Liver (tissue), 9 donors: Measurements from ENCODE around the gene EVC2. TPM values are rescaled to one million over a fixed set of nuclear protein-coding genes. Genes with fewer than 3 reads are reported as not detected.

Source experiments
- DNase-seq: peaks from one replicate; pipeline ENCODE4 v3.0.0-alpha.2; 2017; ENCODE audit warnings: low spot score
- H3K27ac ChIP-seq, 2 donors: one replicate each; pipeline ENCODE4 v1.7.0; 2013; ENCODE audit warnings: inconsistent platforms in 2 of 2, low read length in 2 of 2, control low read depth in 1 of 2, low read depth in 1 of 2, mild to moderate bottlenecking in 1 of 2
- H3K27me3 ChIP-seq, 4 donors: one replicate each; pipeline versions ENCODE4 v1.6.1 to v1.7.0; 2013; ENCODE audit warnings: low read length in 3 of 4, inconsistent platforms in 1 of 4, mild to moderate bottlenecking in 1 of 4, moderate library complexity in 1 of 4; ENCODE audit not compliant: control insufficient read depth in 4 of 4, insufficient read depth in 4 of 4
- H3K36me3 ChIP-seq, 4 donors: one replicate each; pipeline versions ENCODE4 v1.6.1 to v1.7.0; 2013; ENCODE audit warnings: low read length in 3 of 4, mild to moderate bottlenecking in 3 of 4, low read depth in 1 of 4, moderate library complexity in 1 of 4; ENCODE audit not compliant: control insufficient read depth in 4 of 4, insufficient read depth in 3 of 4
- H3K4me1 ChIP-seq, 4 donors: one replicate each; pipeline versions ENCODE4 v1.6.1 to v1.7.0; 2013; ENCODE audit warnings: low read length in 3 of 4, mild to moderate bottlenecking in 3 of 4, moderate library complexity in 1 of 4; ENCODE audit not compliant: control insufficient read depth in 4 of 4, insufficient read depth in 4 of 4
- H3K4me3 ChIP-seq, 3 donors: one replicate each; pipeline versions ENCODE4 v1.6.1 to v1.7.0; 2013; ENCODE audit warnings: low read length in 3 of 3, control low read depth in 1 of 3, low read depth in 1 of 3, mild to moderate bottlenecking in 1 of 3
- H3K9ac ChIP-seq, 2 donors: one replicate each; pipeline ENCODE4 v1.7.0; 2013; ENCODE audit warnings: low read length in 2 of 2, mild to moderate bottlenecking in 2 of 2, moderate library complexity in 2 of 2, control low read depth in 1 of 2, low read depth in 1 of 2
- H3K9me3 ChIP-seq, 4 donors: one replicate each; pipeline versions ENCODE4 v1.6.1 to v1.7.0; 2013; ENCODE audit warnings: low read length in 3 of 4; ENCODE audit not compliant: control insufficient read depth in 4 of 4
- EGR1 ChIP-seq, 2 donors: IDR thresholded peaks; 2 replicates each; pipeline ENCODE4 v1.6.1; 2016 to 2018; ENCODE audit warnings: antibody characterized with exemption in 2 of 2, low read depth in 2 of 2
- FOXA1 ChIP-seq: IDR thresholded peaks from 2 replicates; pipeline ENCODE4 v1.6.1; 2016; ENCODE audit warnings: antibody characterized with exemption
- FOXA2 ChIP-seq: IDR thresholded peaks from 2 replicates; pipeline ENCODE4 v1.6.1; 2016; ENCODE audit warnings: antibody characterized with exemption
- GABPA ChIP-seq, 2 donors: IDR thresholded peaks in 1 of 2; conservative IDR thresholded peaks in 1 of 2; 2 replicates each; pipeline ENCODE4 v1.6.1; 2016; ENCODE audit warnings: antibody characterized with exemption in 2 of 2, mild to moderate bottlenecking in 1 of 2, moderate library complexity in 1 of 2
- HNF4A ChIP-seq, 2 donors: conservative IDR thresholded peaks; 2 replicates each; pipeline ENCODE4 v1.6.1; 2016; ENCODE audit warnings: antibody characterized with exemption in 2 of 2, mild to moderate bottlenecking in 2 of 2
- HNF4G ChIP-seq: IDR thresholded peaks from 2 replicates; pipeline ENCODE4 v1.6.1; 2016; ENCODE audit warnings: antibody characterized with exemption
- JUND ChIP-seq, 2 donors: IDR thresholded peaks; 2 replicates each; pipeline ENCODE4 v1.6.1; 2016; ENCODE audit warnings: antibody characterized with exemption in 2 of 2
- NR2F2 ChIP-seq: IDR thresholded peaks from 2 replicates; pipeline ENCODE4 v1.6.1; 2016; ENCODE audit warnings: antibody characterized with exemption
- RAD21 ChIP-seq, 2 donors: IDR thresholded peaks; 2 replicates each; pipeline ENCODE4 v1.6.1; 2016; ENCODE audit warnings: antibody characterized with exemption in 2 of 2, mild to moderate bottlenecking in 2 of 2
- RXRA ChIP-seq, 2 donors: IDR thresholded peaks; 2 replicates each; pipeline ENCODE4 v1.6.1; 2017 to 2018; ENCODE audit warnings: antibody characterized with exemption in 2 of 2, mild to moderate bottlenecking in 1 of 2
- SP1 ChIP-seq: IDR thresholded peaks from 2 replicates; pipeline ENCODE4 v1.6.1; 2018; ENCODE audit warnings: antibody characterized with exemption, mild to moderate bottlenecking
- TAF1 ChIP-seq: conservative IDR thresholded peaks from 2 replicates; pipeline ENCODE4 v1.6.1; 2016; ENCODE audit warnings: antibody characterized with exemption, mild to moderate bottlenecking
- YY1 ChIP-seq: IDR thresholded peaks from 2 replicates; pipeline ENCODE4 v1.6.1; 2016; ENCODE audit warnings: antibody characterized with exemption, mild to moderate bottlenecking
- WGBS: extraction: QIAGEN DNeasy Blood & Tissue Kit; methylation state at CpG from one replicate; pipeline ENCODE4 v1.1.7; 2013; 5-methylcytosine and 5-hydroxymethylcytosine counted together
- polyA plus RNA-seq, 2 donors: library from polyadenylated mRNA; stranded (reverse) in 1 of 2; unstranded in 1 of 2; fragments of 200-250 nt in 1 of 2; fragments of >200 nt in 1 of 2; fragmentation: Nextera tagmentation in 1 of 2; extraction: Ambion mirVana in 1 of 2; gene quantifications; one replicate each; pipeline versions ENCODE4 v1.2.1 to v1.2.3, GENCODE V29; 2013 to 2015
- total RNA-seq, 2 donors: library from RNA; depleted of rRNA; stranded (reverse); fragments of >200 nt; gene quantifications; one replicate each; pipeline ENCODE4 v1.2.3, GENCODE V29; 2014
- TF ChIP-seq, protein P1 (sequence below): IDR thresholded peaks from 2 replicates; pipeline ENCODE4 v1.6.1; 2016; ENCODE audit warnings: antibody characterized with exemption
- TF ChIP-seq, protein P2 (sequence below): IDR thresholded peaks from 2 replicates; pipeline ENCODE4 v1.6.1; 2016; ENCODE audit warnings: antibody characterized with exemption
- TF ChIP-seq, protein P3 (sequence below): IDR thresholded peaks from 2 replicates; pipeline ENCODE4 v1.6.1; 2016; ENCODE audit warnings: antibody characterized with exemption
- TF ChIP-seq, protein P4 (sequence below): fragments of 150-350 bp; IDR thresholded peaks from 2 replicates; pipeline ENCODE4 v1.5.1; 2017; ENCODE audit warnings: improper control_type of control experiment, low read depth, low read length; ENCODE audit not compliant: missing input control
- TF ChIP-seq, protein P5 (sequence below): IDR thresholded peaks from 2 replicates; pipeline ENCODE4 v1.6.1; 2016; ENCODE audit warnings: antibody characterized with exemption, mild to moderate bottlenecking
- donor health status: healthy.
- donor health status: healthy.
- donor health status: healthy.
- donor health status: healthy.
- donor health status: healthy.

EVC2 gene
- total and polyA plus RNA-seq, 4 donors: 0.26 to 1.3 (median 0.57) TPM

DNA sequence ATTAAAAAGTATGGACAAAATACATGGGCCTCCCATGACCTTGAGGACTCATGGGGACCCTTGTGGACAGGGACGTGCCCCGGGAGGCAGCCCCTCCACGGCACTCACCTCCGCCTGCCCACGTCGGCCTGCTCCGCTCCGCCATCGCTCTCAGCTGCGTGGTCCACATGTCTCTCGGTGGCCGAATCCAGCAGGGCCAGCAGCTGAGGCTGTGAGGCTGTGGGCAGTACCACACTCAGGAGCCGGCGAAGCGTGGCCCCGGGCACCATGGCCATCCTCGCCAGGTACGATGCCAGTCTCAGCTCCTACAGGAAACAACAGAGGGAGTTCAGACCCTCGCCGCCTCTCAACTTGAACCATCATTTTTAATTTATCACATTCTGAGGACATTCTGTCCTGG lies 140.0 kb downstream of the EVC2 start (continued):
- no peak for TF ChIP-seq FOXA1
- TF ChIP-seq, protein P1, sequence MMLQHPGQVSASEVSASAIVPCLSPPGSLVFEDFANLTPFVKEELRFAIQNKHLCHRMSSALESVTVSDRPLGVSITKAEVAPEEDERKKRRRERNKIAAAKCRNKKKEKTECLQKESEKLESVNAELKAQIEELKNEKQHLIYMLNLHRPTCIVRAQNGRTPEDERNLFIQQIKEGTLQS: no peak
- TF ChIP-seq SP1: no peak
- TF ChIP-seq RXRA (IDR thresholded peaks at IDR 0.05): no peak
- TF ChIP-seq, protein P2, sequence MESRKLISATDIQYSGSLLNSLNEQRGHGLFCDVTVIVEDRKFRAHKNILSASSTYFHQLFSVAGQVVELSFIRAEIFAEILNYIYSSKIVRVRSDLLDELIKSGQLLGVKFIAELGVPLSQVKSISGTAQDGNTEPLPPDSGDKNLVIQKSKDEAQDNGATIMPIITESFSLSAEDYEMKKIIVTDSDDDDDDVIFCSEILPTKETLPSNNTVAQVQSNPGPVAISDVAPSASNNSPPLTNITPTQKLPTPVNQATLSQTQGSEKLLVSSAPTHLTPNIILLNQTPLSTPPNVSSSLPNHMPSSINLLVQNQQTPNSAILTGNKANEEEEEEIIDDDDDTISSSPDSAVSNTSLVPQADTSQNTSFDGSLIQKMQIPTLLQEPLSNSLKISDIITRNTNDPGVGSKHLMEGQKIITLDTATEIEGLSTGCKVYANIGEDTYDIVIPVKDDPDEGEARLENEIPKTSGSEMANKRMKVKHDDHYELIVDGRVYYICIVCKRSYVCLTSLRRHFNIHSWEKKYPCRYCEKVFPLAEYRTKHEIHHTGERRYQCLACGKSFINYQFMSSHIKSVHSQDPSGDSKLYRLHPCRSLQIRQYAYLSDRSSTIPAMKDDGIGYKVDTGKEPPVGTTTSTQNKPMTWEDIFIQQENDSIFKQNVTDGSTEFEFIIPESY: no peak

DNA sequence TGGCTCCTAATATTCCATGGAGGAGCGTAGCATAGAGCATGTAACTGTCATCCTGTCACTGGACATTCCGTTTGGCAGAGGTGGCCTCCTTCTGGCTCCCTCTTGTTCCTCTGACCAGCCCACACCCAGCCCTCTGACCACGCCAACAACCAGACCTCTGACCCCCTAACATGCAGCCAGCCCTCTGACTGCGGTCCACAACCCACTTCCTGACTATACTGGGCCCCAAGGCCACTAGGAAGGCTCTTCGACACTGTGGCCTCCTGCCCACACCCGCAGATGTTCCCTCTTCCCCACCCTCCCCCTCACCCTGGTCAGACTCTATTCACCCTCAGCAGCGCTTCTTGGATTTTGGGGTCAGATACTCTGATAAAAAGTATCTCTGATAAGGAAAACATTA lies 141.4 kb downstream of the EVC2 start:
- H3K27ac ChIP-seq: no peak overlapping the region
- H3K4me1 ChIP-seq: no peaks in the 10 kb centered on the region
- DNase-seq: no peak
- no peak overlapping the region for H3K9ac ChIP-seq
- peaks cover 0 to 1% (median 0%) of the 10 kb centered on the region in 4 donors for H3K36me3 ChIP-seq
- TF ChIP-seq HNF4A (conservative IDR thresholded peaks at IDR 0.05) (no peak), HNF4G (no peak), YY1 (no peak), SP1 (no peak), NR2F2 (no peak), FOXA1 (no peak), EGR1 (IDR thresholded peaks at IDR 0.05; ENCODE audit: low read depth in 2 of 2) (no peak), RXRA (IDR thresholded peaks at IDR 0.05) (no peak), TAF1 (no peak), GABPA (IDR thresholded peaks at IDR 0.05 in 1 of 2, conservative IDR thresholded peaks at IDR 0.05 in 1 of 2) (no peak), RAD21 (IDR thresholded peaks at IDR 0.05) (no peak), JUND (IDR thresholded peaks at IDR 0.05) (no peak), FOXA2 (no peak)
- TF ChIP-seq, protein P3, sequence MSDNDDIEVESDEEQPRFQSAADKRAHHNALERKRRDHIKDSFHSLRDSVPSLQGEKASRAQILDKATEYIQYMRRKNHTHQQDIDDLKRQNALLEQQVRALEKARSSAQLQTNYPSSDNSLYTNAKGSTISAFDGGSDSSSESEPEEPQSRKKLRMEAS: no peak
- TF ChIP-seq, protein P4, sequence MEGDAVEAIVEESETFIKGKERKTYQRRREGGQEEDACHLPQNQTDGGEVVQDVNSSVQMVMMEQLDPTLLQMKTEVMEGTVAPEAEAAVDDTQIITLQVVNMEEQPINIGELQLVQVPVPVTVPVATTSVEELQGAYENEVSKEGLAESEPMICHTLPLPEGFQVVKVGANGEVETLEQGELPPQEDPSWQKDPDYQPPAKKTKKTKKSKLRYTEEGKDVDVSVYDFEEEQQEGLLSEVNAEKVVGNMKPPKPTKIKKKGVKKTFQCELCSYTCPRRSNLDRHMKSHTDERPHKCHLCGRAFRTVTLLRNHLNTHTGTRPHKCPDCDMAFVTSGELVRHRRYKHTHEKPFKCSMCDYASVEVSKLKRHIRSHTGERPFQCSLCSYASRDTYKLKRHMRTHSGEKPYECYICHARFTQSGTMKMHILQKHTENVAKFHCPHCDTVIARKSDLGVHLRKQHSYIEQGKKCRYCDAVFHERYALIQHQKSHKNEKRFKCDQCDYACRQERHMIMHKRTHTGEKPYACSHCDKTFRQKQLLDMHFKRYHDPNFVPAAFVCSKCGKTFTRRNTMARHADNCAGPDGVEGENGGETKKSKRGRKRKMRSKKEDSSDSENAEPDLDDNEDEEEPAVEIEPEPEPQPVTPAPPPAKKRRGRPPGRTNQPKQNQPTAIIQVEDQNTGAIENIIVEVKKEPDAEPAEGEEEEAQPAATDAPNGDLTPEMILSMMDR: no peak
- TF ChIP-seq, protein P5, sequence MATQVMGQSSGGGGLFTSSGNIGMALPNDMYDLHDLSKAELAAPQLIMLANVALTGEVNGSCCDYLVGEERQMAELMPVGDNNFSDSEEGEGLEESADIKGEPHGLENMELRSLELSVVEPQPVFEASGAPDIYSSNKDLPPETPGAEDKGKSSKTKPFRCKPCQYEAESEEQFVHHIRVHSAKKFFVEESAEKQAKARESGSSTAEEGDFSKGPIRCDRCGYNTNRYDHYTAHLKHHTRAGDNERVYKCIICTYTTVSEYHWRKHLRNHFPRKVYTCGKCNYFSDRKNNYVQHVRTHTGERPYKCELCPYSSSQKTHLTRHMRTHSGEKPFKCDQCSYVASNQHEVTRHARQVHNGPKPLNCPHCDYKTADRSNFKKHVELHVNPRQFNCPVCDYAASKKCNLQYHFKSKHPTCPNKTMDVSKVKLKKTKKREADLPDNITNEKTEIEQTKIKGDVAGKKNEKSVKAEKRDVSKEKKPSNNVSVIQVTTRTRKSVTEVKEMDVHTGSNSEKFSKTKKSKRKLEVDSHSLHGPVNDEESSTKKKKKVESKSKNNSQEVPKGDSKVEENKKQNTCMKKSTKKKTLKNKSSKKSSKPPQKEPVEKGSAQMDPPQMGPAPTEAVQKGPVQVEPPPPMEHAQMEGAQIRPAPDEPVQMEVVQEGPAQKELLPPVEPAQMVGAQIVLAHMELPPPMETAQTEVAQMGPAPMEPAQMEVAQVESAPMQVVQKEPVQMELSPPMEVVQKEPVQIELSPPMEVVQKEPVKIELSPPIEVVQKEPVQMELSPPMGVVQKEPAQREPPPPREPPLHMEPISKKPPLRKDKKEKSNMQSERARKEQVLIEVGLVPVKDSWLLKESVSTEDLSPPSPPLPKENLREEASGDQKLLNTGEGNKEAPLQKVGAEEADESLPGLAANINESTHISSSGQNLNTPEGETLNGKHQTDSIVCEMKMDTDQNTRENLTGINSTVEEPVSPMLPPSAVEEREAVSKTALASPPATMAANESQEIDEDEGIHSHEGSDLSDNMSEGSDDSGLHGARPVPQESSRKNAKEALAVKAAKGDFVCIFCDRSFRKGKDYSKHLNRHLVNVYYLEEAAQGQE: no peak
- TF ChIP-seq, protein P2: no peak
- TF ChIP-seq, protein P1: no peak
- no peaks in the 10 kb centered on the region for H3K27me3 ChIP-seq
- no peak overlapping the region for H3K4me3 ChIP-seq
- 76% methylated on average over 7 of the region's 7 CpGs for WGBS
- H3K9me3 ChIP-seq: no peaks in the 10 kb centered on the region
